Immature natural killer cell (primary cell): ENCODE results near the gene AZIN2. TPM values are rescaled to one million over a fixed set of nuclear protein-coding genes. Genes with fewer than 3 reads are reported as not detected.
"Not testable (repeated sequence)": the region's sequence is repeated elsewhere in the genome, so short reads cannot be mapped to it uniquely, and the experiment has no call there.

Experiments
- DNase-seq, 3 donors: peaks; one replicate each; pipeline ENCODE4 v3.0.0; 2022; ENCODE audit warnings: mixed read lengths in 1 of 3
- H3K27ac Mint-ChIP-seq, 6 donors: one replicate each; pipeline ENCODE4 v1.8.0; 2020; ENCODE audit warnings: mixed read lengths in 6 of 6, mild to moderate bottlenecking in 5 of 6, inconsistent platforms in 4 of 6, moderate library complexity in 3 of 6
- H3K27me3 Mint-ChIP-seq, 3 donors: one replicate each; pipeline ENCODE4 v1.8.0; 2020 to 2021; ENCODE audit warnings: low read depth in 3 of 3, mild to moderate bottlenecking in 3 of 3, mixed read lengths in 3 of 3, moderate library complexity in 3 of 3, inconsistent platforms in 1 of 3
- H3K36me3 Mint-ChIP-seq, 3 donors: one replicate each; pipeline ENCODE4 v1.8.0; 2020; ENCODE audit warnings: mixed read lengths in 3 of 3, inconsistent platforms in 2 of 3, mild to moderate bottlenecking in 2 of 3
- H3K4me1 Mint-ChIP-seq, 2 donors: one replicate each; pipeline ENCODE4 v1.8.0; 2020; ENCODE audit warnings: inconsistent platforms in 2 of 2, mild to moderate bottlenecking in 2 of 2, mixed read lengths in 2 of 2, moderate library complexity in 1 of 2
- H3K4me3 Mint-ChIP-seq, 5 donors: one replicate each; pipeline ENCODE4 v1.8.0; 2020; ENCODE audit warnings: mild to moderate bottlenecking in 5 of 5, mixed read lengths in 5 of 5, inconsistent platforms in 3 of 5, moderate library complexity in 3 of 5
- H3K9me3 Mint-ChIP-seq, 6 donors: one replicate each; pipeline ENCODE4 v1.8.0; 2020; ENCODE audit warnings: mild to moderate bottlenecking in 6 of 6, mixed read lengths in 6 of 6, inconsistent platforms in 4 of 6, moderate library complexity in 3 of 6
- polyA plus RNA-seq, 3 donors: library from polyadenylated mRNA; unstranded; fragments of 300-500 nt; fragmentation: Illumina TruSeq; gene quantifications; one replicate each; pipeline ENCODE4 v1.2.3, GENCODE V29; 2021

Gene AZIN2
- polyA plus RNA-seq: 1 to 10 TPM; 1.6 to 2.9 (median 1.8) TPM

- Mint-ChIP-seq H3K27ac (peak within 1 kb of the TSS in 5 of 6 donors; percentile 16 to 76 (median 57)), H3K36me3 (no peaks in the 10 kb centered on the region), H3K9me3 (no peaks in the 10 kb centered on the region), H3K27me3 (peaks cover 6 to 12% (median 7%) of the 10 kb centered on the region in 3 donors), H3K4me1 (peaks cover 21 to 23% of the 10 kb centered on the region in 2 donors), H3K4me3 (peak within 1 kb of the TSS; percentile 72 to 86 (median 82))
- peak; percentile 92 to 96 (median 95) for DNase-seq
Measured at GRCh38 chr1:33080885-33081553, at the start of gene AZIN2. AZIN2 (plus strand) TSS chr1:33081153; CDS start chr1:33082250, 1,097 bp downstream.

GRCh38 chr1:33031506-33031905 is 49.4 kb upstream of the AZIN2 start:
- H3K36me3 Mint-ChIP-seq: peaks cover 0 to 20% (median 0%) of the 10 kb centered on the region in 3 donors

GRCh38 chr1:33032126-33032869 is 48.7 kb upstream of the AZIN2 start:
- Mint-ChIP-seq H3K4me1 (peaks cover 50 to 86% of the 10 kb centered on the region in 2 donors), H3K36me3 (peaks cover 0 to 20% (median 0%) of the 10 kb centered on the region in 3 donors), H3K4me3 (no peak overlapping the region), H3K9me3 (no peaks in the 10 kb centered on the region), H3K27ac (peak overlapping the region in 3 of 6 donors; percentile 22 to 47 (median 47)), H3K27me3 (peaks cover 0 to 8% (median 3%) of the 10 kb centered on the region in 3 donors)
- DNase-seq: no peak

More at GRCh38 chr1:33031506-33031905, 49.4 kb upstream of the AZIN2 start:
- Mint-ChIP-seq H3K9me3 (no peaks in the 10 kb centered on the region), H3K27ac (no peak overlapping the region), H3K4me3 (no peak overlapping the region), H3K27me3 (peaks cover 0 to 4% (median 0%) of the 10 kb centered on the region in 3 donors), H3K4me1 (peaks cover 42 to 79% of the 10 kb centered on the region in 2 donors)
- DNase-seq: no peak

- peak overlapping the region; percentile 90 to 100 (median 96) for H3K4me3 Mint-ChIP-seq
- peak in 1 of 3 donors; percentile 3 for DNase-seq
- H3K27ac Mint-ChIP-seq: peak overlapping the region; percentile 84 to 99 (median 92)
- peaks cover 0 to 9% (median 0%) of the 10 kb centered on the region in 3 donors for H3K36me3 Mint-ChIP-seq
- H3K27me3 Mint-ChIP-seq: peaks cover 0 to 9% (median 3%) of the 10 kb centered on the region in 3 donors
- peaks cover 40 to 55% of the 10 kb centered on the region in 2 donors for H3K4me1 Mint-ChIP-seq
- H3K9me3 Mint-ChIP-seq: no peaks in the 10 kb centered on the region
Measured at GRCh38 chr1:33036051-33036525, 44.9 kb upstream of the AZIN2 start.

GRCh38 chr1:33036526-33037503 is 44.1 kb upstream of the AZIN2 start, which contains the start of gene AK2:
AK2 (minus strand) TSS chr1:33036883; CDS start chr1:33036828, 55 bp downstream.
- peak; percentile 93 to 94 (median 93) for DNase-seq
- Mint-ChIP-seq H3K9me3 (no peaks in the 10 kb centered on the region), H3K4me3 (peak within 1 kb of the TSS; percentile 90 to 100 (median 96)), H3K4me1 (peaks cover 35 to 48% of the 10 kb centered on the region in 2 donors), H3K27ac (peak within 1 kb of the TSS; percentile 84 to 99 (median 94)), H3K27me3 (peaks cover 0 to 9% (median 3%) of the 10 kb centered on the region in 3 donors), H3K36me3 (peaks cover 0 to 4% (median 0%) of the 10 kb centered on the region in 3 donors)

- Mint-ChIP-seq H3K4me3 (no peak overlapping the region), H3K36me3 (no peaks in the 10 kb centered on the region), H3K9me3 (no peaks in the 10 kb centered on the region), H3K4me1 (peaks cover 29 to 31% of the 10 kb centered on the region in 2 donors), H3K27ac (peak overlapping the region in 1 of 6 donors; percentile 42), H3K27me3 (peaks cover 0 to 9% (median 3%) of the 10 kb centered on the region in 3 donors)
- DNase-seq: no peak
Measured at GRCh38 chr1:33039840-33040239, 41.1 kb upstream of the AZIN2 start.

- no peaks in the 10 kb centered on the region for H3K9me3 Mint-ChIP-seq
- H3K4me1 Mint-ChIP-seq: peaks cover 27 to 31% of the 10 kb centered on the region in 2 donors
- H3K4me3 Mint-ChIP-seq: no peak overlapping the region
- H3K27ac Mint-ChIP-seq: no peak overlapping the region
- H3K27me3 Mint-ChIP-seq: peaks cover 0 to 15% (median 7%) of the 10 kb centered on the region in 3 donors
- no peak for DNase-seq
- H3K36me3 Mint-ChIP-seq: no peaks in the 10 kb centered on the region
Measured at GRCh38 chr1:33041026-33041425, 39.9 kb upstream of the AZIN2 start.

GRCh38 chr1:33042831-33043230 is 38.1 kb upstream of the AZIN2 start:
- Mint-ChIP-seq H3K36me3 (no peaks in the 10 kb centered on the region), H3K27ac (peak overlapping the region in 4 of 6 donors; percentile 15 to 92 (median 58)), H3K4me3 (no peak overlapping the region), H3K4me1 (peaks cover 19 to 28% of the 10 kb centered on the region in 2 donors), H3K9me3 (no peaks in the 10 kb centered on the region), H3K27me3 (peaks cover 0 to 12% (median 6%) of the 10 kb centered on the region in 3 donors)
- no peak for DNase-seq

GRCh38 chr1:33043267-33044092 is 37.5 kb upstream of the AZIN2 start:
- Mint-ChIP-seq H3K4me3 (no peak overlapping the region), H3K27me3 (peaks cover 0 to 12% (median 6%) of the 10 kb centered on the region in 3 donors), H3K9me3 (no peaks in the 10 kb centered on the region), H3K4me1 (peaks cover 19 to 28% of the 10 kb centered on the region in 2 donors), H3K27ac (peak overlapping the region in 5 of 6 donors; percentile 11 to 99 (median 63)), H3K36me3 (no peaks in the 10 kb centered on the region)
- DNase-seq: no peak

GRCh38 chr1:33045246-33045645 is 35.7 kb upstream of the AZIN2 start:
- no peaks in the 10 kb centered on the region for H3K36me3 Mint-ChIP-seq
- H3K9me3 Mint-ChIP-seq: no peaks in the 10 kb centered on the region
- H3K4me3 Mint-ChIP-seq: peak overlapping the region in 4 of 5 donors; percentile 24 to 85 (median 66)
- no peak for DNase-seq
- H3K27ac Mint-ChIP-seq: peak overlapping the region; percentile 79 to 99 (median 94)
- H3K4me1 Mint-ChIP-seq: peaks cover 19 to 28% of the 10 kb centered on the region in 2 donors
- peaks cover 0 to 9% (median 6%) of the 10 kb centered on the region in 3 donors for H3K27me3 Mint-ChIP-seq

GRCh38 chr1:33045814-33046213 is 35.1 kb upstream of the AZIN2 start:
- Mint-ChIP-seq H3K4me3 (peak overlapping the region; percentile 58 to 85 (median 75)), H3K9me3 (no peaks in the 10 kb centered on the region), H3K27ac (peak overlapping the region; percentile 79 to 99 (median 94)), H3K4me1 (peaks cover 19 to 32% of the 10 kb centered on the region in 2 donors), H3K27me3 (peaks cover 0 to 9% (median 6%) of the 10 kb centered on the region in 3 donors), H3K36me3 (no peaks in the 10 kb centered on the region)
- peak; percentile 81 to 85 (median 82) for DNase-seq

GRCh38 chr1:33046234-33046633 is 34.7 kb upstream of the AZIN2 start:
- H3K27me3 Mint-ChIP-seq, H3K9me3 Mint-ChIP-seq, H3K36me3 Mint-ChIP-seq, DNase-seq: not testable (repeated sequence)
- Mint-ChIP-seq H3K4me1 (peaks cover 19 to 32% of the 10 kb centered on the region in 2 donors), H3K4me3 (peak overlapping the region; percentile 49 to 85 (median 75)), H3K27ac (peak overlapping the region; percentile 79 to 99 (median 94))
